ENCODE measurements around the gene RFTN1. TPM values are rescaled to one million over a fixed set of nuclear protein-coding genes. Genes with fewer than 3 reads are reported as not detected.
A peak's percentile ranks its signal among the peaks of the same experiment; 100 is the strongest.

Gene RFTN1
- total and polyA plus RNA-seq, 9 of the 15 experiments (the other 6 are each of a cell fraction or from before 2014, with no cell fraction given), result 0.08 to 0.51 (median 0.11) TPM; not detected in 6

DNA sequence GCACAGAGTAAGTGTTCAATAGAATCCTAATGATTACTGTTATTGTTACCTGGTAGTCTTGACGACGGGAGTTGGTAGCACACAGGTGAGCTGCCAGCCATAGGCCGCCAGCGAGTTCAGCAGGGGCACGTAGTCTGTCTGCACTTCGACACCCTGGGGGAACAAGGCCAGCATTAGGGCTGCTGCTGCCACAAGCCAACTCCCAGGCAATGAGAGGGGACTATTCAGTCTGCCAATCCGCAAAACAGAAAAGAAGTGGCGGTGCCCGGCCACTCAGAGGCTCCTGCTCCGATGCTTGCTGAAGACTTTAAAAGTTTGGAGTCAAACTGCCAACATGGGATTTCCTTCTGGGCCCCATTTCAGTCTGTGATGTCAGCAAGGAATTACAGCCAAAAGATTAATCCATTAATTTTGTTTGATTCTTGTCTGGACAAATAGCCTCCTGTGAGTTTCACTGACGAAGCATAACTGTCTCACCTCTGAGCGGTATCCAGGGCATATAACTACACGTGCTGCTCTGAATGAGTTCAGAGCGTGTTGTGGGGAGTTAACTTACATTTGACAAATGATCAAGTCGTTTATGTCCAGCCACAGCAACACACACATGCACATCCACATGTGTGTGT lies 186.7 kb downstream of the RFTN1 start:
- Histone ChIP-seq H3K9ac (ENCODE audit: insufficient read depth in 1 of 2, low read depth in 2 of 2, low read length in 2 of 2) (no peak overlapping the region), H3K27me3 (ENCODE audit: control insufficient read depth in 2 of 2, insufficient read depth in 2 of 2, low read length in 2 of 2) (no peaks in the 10 kb centered on the region), H4K20me1 (replicated peaks; ENCODE audit: control insufficient read depth, insufficient read depth, low read length) (no peaks in the 10 kb centered on the region), H3K4me3 (no peak overlapping the region), H2AFZ (ENCODE audit: low read depth, low read length) (no peak overlapping the region), H3K27ac (ENCODE audit: extremely low read depth, low read depth, low read length) (no peak overlapping the region), H3K4me2 (ENCODE audit: insufficient read depth, low read length) (no peak overlapping the region), H3K9me3 (replicated peaks; ENCODE audit: control insufficient read depth, insufficient read depth, low read depth, low read length) (no peaks in the 10 kb centered on the region), H3K4me1 (replicated peaks in 1 of 2; ENCODE audit: control insufficient read depth in 2 of 2, insufficient read depth in 2 of 2, low read length in 2 of 2) (no peaks in the 10 kb centered on the region), H3K36me3 (ENCODE audit: control insufficient read depth, insufficient read depth, low read length) (peaks cover 81% of the 10 kb centered on the region), H3K79me2 (ENCODE audit: control insufficient read depth, insufficient read depth, low read length) (no peaks in the 10 kb centered on the region), H3K9me1 (ENCODE audit: control insufficient read depth, insufficient read depth, low read length) (no peaks in the 10 kb centered on the region)
- no peak for DNase-seq (ENCODE audit: extremely low read depth in 1 of 4, low spot score in 3 of 4)
- no TSS peak for BruUV-seq (replicated peaks)
- TF ChIP-seq POLR2G (IDR thresholded peaks at IDR 0.05; ENCODE audit: low read depth, low read length) (0 out of 2 replicates have a peak, but pooled peaks have one; percentile 14), MTF1 (CRISPR knock-in tag; IDR thresholded peaks at IDR 0.05; ENCODE audit: borderline replicate concordance) (no peak), ZBTB1 (CRISPR knock-in tag; IDR thresholded peaks at IDR 0.05; ENCODE audit: borderline replicate concordance, low read depth) (no peak), CHD1 (IDR thresholded peaks at IDR 0.05; ENCODE audit: low read length) (no peak)
- intact Hi-C loops (cut with micrococcal nuclease) (no loop called here), in situ Hi-C loops (cut with MboI) (no loop called here)
- ChIA-PET POLR2A (no interaction called here), CTCF (ENCODE audit: low intra/inter-chr PET ratio) (no interaction called here)
- peak; percentile 11 for FAIRE-seq
- no peak for ATAC-seq
- WGBS (ENCODE audit: insufficient coverage, low coverage, missing lambda C conversion rate), result 96% methylated on average over 15 of the region's 15 CpGs

GRCh38 chr3:16325850-16326249 lies 187.6 kb downstream of the RFTN1 start:
- H3K9me1 ChIP-seq (ENCODE audit: control insufficient read depth, insufficient read depth, low read length), result no peaks in the 10 kb centered on the region
- H3K9ac ChIP-seq (ENCODE audit: insufficient read depth in 1 of 2, low read depth in 2 of 2, low read length in 2 of 2), result no peak overlapping the region
- no peak overlapping the region for H3K4me3 ChIP-seq
- no peaks in the 10 kb centered on the region for H4K20me1 ChIP-seq (replicated peaks; ENCODE audit: control insufficient read depth, insufficient read depth, low read length)
- H3K9me3 ChIP-seq (replicated peaks; ENCODE audit: control insufficient read depth, insufficient read depth, low read depth, low read length), result no peaks in the 10 kb centered on the region
- DNase-seq (ENCODE audit: extremely low read depth in 1 of 4, low spot score in 3 of 4) (no peak), ATAC-seq (no peak), FAIRE-seq (no peak)
- POLR2A ChIA-PET, result interaction anchor here (1.3 kb wide), 1 partner anchor 10 kb away, joined by 3 read pairs; no protein-coding TSS in a partner anchor
- H3K4me2 ChIP-seq (ENCODE audit: insufficient read depth, low read length), result no peak overlapping the region
- in situ Hi-C loops (cut with MboI), result no loop called here
- CTCF ChIA-PET (ENCODE audit: low intra/inter-chr PET ratio), result no interaction called here
- H3K36me3 ChIP-seq (ENCODE audit: control insufficient read depth, insufficient read depth, low read length), result peaks cover 82% of the 10 kb centered on the region
- no peak overlapping the region for H3K27ac ChIP-seq (ENCODE audit: extremely low read depth, low read depth, low read length)
- no peak overlapping the region for H2AFZ ChIP-seq (ENCODE audit: low read depth, low read length)
- no peaks in the 10 kb centered on the region for H3K27me3 ChIP-seq (ENCODE audit: control insufficient read depth in 2 of 2, insufficient read depth in 2 of 2, low read length in 2 of 2)
- 98% methylated on average over 4 of the region's 4 CpGs for WGBS (ENCODE audit: insufficient coverage, low coverage, missing lambda C conversion rate)
- no peaks in the 10 kb centered on the region for H3K79me2 ChIP-seq (ENCODE audit: control insufficient read depth, insufficient read depth, low read length)
- no TSS peak for BruUV-seq (replicated peaks)
- TF ChIP-seq, protein P1, sequence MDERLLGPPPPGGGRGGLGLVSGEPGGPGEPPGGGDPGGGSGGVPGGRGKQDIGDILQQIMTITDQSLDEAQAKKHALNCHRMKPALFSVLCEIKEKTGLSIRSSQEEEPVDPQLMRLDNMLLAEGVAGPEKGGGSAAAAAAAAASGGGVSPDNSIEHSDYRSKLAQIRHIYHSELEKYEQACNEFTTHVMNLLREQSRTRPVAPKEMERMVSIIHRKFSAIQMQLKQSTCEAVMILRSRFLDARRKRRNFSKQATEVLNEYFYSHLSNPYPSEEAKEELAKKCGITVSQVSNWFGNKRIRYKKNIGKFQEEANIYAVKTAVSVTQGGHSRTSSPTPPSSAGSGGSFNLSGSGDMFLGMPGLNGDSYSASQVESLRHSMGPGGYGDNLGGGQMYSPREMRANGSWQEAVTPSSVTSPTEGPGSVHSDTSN (CRISPR knock-in tag; IDR thresholded peaks at IDR 0.05; ENCODE audit: low read depth), result no peak
- TF ChIP-seq, protein P1 (tag; conservative IDR thresholded peaks at IDR 0.05; ENCODE audit: low read depth), result no peak
- TF ChIP-seq NFIX (CRISPR knock-in tag; IDR thresholded peaks at IDR 0.05; ENCODE audit: low read depth) (no peak), RBM25 (IDR thresholded peaks at IDR 0.05; ENCODE audit: low read depth, low read length, severe bottlenecking) (peak; percentile 84), RBM14 (IDR thresholded peaks at IDR 0.05; ENCODE audit: borderline replicate concordance, insufficient read depth, low read depth, low read length) (no peak), ADNP (tag; IDR thresholded peaks at IDR 0.05) (0 out of 2 replicates have a peak, but pooled peaks have one; percentile 29), BCOR (IDR thresholded peaks at IDR 0.05) (peak; percentile 47; the same call in 1 of the 2 replicates)
- intact Hi-C loops (cut with micrococcal nuclease), result no loop called here
- H3K4me1 ChIP-seq (replicated peaks in 1 of 2; ENCODE audit: control insufficient read depth in 2 of 2, insufficient read depth in 2 of 2, low read length in 2 of 2), result no peaks in the 10 kb centered on the region
